IMR-90 (cell line): Measurements from ENCODE around the gene ELP2.

ENCODE experiments used
- FOS ChIP-seq: fragments of 150-350 bp; IDR thresholded peaks from 2 replicates; pipeline ENCODE4 v1.6.1; 2016; ENCODE audit warnings: low read depth, low read length
- POLR2A ChIP-seq: IDR thresholded peaks from 2 replicates; pipeline ENCODE4 v1.6.1; 2012; ENCODE audit warnings: mild to moderate bottlenecking, low read depth, low read length
- RAD21 ChIP-seq: IDR thresholded peaks from 2 replicates; pipeline ENCODE4 v1.6.1; 2012; ENCODE audit warnings: low read length, improper control_type of control experiment
- TF ChIP-seq, protein P1 (sequence below): fragments of 150-350 bp; IDR thresholded peaks from 2 replicates; pipeline ENCODE4 v1.6.1; 2017; ENCODE audit warnings: mild to moderate bottlenecking, antibody characterized with exemption, low read length, low read depth
- TF ChIP-seq, protein P2 (sequence below): fragments of 150-350 bp; IDR thresholded peaks from 2 replicates; pipeline ENCODE4 v1.6.1; 2016; ENCODE audit warnings: low read depth, mild to moderate bottlenecking, low read length, moderate library complexity, borderline replicate concordance

- TF ChIP-seq, protein P1, sequence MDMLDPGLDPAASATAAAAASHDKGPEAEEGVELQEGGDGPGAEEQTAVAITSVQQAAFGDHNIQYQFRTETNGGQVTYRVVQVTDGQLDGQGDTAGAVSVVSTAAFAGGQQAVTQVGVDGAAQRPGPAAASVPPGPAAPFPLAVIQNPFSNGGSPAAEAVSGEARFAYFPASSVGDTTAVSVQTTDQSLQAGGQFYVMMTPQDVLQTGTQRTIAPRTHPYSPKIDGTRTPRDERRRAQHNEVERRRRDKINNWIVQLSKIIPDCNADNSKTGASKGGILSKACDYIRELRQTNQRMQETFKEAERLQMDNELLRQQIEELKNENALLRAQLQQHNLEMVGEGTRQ = no peak
- TF ChIP-seq RAD21 = no peak
- TF ChIP-seq POLR2A = no peak
- TF ChIP-seq, protein P2, sequence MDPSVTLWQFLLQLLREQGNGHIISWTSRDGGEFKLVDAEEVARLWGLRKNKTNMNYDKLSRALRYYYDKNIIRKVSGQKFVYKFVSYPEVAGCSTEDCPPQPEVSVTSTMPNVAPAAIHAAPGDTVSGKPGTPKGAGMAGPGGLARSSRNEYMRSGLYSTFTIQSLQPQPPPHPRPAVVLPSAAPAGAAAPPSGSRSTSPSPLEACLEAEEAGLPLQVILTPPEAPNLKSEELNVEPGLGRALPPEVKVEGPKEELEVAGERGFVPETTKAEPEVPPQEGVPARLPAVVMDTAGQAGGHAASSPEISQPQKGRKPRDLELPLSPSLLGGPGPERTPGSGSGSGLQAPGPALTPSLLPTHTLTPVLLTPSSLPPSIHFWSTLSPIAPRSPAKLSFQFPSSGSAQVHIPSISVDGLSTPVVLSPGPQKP = no peak
- no peak for TF ChIP-seq FOS
These were observed 47.0 kb downstream of the ELP2 start for GRCh38 chr18:36176711-36177110.
